Vagina (tissue), 2 donors: Measurements from ENCODE around the gene FBXW10.
"Not testable (repeated sequence)": the region's sequence is repeated elsewhere in the genome, so short reads cannot be mapped to it uniquely, and the experiment has no call there.

Source experiments
- POLR2A ChIP-seq, 2 donors: fragments of 450-650 bp; IDR thresholded peaks; one replicate each; pipeline ENCODE4 v1.6.1; 2017; ENCODE audit warnings: antibody characterized with exemption in 2 of 2, mild to moderate bottlenecking in 2 of 2, moderate library complexity in 2 of 2
- TF ChIP-seq, protein P1 (sequence below), 3 experiments: fragments of 450-650 bp in 2 of 3; fragments of 200-600 bp in 1 of 3; sonication (generic) in 1 of 3; IDR thresholded peaks; one replicate each; pipeline ENCODE4 v1.5.1; 2017 to 2019; ENCODE audit warnings: antibody characterized with exemption in 3 of 3, mild to moderate bottlenecking in 2 of 3, moderate library complexity in 2 of 3

DNA sequence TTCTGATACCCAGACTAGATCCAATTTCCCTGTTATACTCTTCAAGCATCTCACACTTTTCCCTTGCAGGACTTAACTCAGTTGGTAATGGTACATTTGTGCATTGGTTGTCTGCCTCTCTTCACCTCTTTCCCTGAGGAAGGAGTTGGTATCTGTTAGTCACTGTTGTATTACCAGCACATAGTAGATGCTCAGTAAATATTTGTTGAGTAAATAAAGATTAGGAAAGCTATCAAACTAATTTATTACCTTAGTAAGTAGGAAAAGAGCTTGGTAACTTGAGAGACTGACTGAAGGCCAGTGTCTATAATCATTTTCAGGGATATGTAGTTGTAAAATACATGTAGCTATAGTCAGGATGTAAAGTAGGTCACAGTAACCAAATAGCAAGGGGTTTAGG lies 53.0 kb downstream of the FBXW10 start:
- TF ChIP-seq, protein P1, sequence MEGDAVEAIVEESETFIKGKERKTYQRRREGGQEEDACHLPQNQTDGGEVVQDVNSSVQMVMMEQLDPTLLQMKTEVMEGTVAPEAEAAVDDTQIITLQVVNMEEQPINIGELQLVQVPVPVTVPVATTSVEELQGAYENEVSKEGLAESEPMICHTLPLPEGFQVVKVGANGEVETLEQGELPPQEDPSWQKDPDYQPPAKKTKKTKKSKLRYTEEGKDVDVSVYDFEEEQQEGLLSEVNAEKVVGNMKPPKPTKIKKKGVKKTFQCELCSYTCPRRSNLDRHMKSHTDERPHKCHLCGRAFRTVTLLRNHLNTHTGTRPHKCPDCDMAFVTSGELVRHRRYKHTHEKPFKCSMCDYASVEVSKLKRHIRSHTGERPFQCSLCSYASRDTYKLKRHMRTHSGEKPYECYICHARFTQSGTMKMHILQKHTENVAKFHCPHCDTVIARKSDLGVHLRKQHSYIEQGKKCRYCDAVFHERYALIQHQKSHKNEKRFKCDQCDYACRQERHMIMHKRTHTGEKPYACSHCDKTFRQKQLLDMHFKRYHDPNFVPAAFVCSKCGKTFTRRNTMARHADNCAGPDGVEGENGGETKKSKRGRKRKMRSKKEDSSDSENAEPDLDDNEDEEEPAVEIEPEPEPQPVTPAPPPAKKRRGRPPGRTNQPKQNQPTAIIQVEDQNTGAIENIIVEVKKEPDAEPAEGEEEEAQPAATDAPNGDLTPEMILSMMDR (IDR thresholded peaks at IDR 0.05), result not testable (repeated sequence)
- TF ChIP-seq POLR2A (IDR thresholded peaks at IDR 0.05), result not testable (repeated sequence)
